CD14-positive monocyte (primary cell): ENCODE measurements around the gene LYSMD3. TPM values are rescaled to one million over a fixed set of nuclear protein-coding genes. Genes with fewer than 3 reads are reported as not detected.

Source experiments
- polyA plus RNA-seq, 3 donors: library from polyadenylated mRNA; depleted of rRNA in 1 of 3; unstranded in 2 of 3; stranded (reverse) in 1 of 3; fragments of 300-500 nt in 2 of 3; fragments of >200 nt in 1 of 3; fragmentation: Illumina TruSeq in 2 of 3; gene quantifications; 1 replicate in 2 of 3; 2 replicates in 1 of 3; pipeline ENCODE4 v1.2.3, GENCODE V29; 2012 to 2021

Gene LYSMD3
- polyA plus RNA-seq, 3 donors: 6.0 to 12.1 (median 8.4) TPM

Other genes with a start within 250 kb of the LYSMD3 start
- 1 to 10 TPM in 2 of 3 donors, under 1 TPM in 1; 0.59 to 9.0 (median 7.7) TPM for gene CETN3, start 119.8 kb downstream of the LYSMD3 start, polyA plus RNA-seq
- 1 to 10 TPM in 2 of 3 donors, under 1 TPM in 1; 0.96 to 1.5 (median 1.2) TPM for gene MBLAC2, start 54.8 kb downstream of the LYSMD3 start, polyA plus RNA-seq
- gene POLR3G, start 54.7 kb downstream of the LYSMD3 start, polyA plus RNA-seq: under 1 TPM; 0.07 to 0.36 (median 0.13) TPM
- gene ADGRV1, start 29.2 kb upstream of the LYSMD3 start, polyA plus RNA-seq: under 1 TPM in 2 of 3 donors, not detected in 1; 0.18 to 0.33 TPM